Mesendoderm (in vitro differentiated cells): ENCODE results near the gene TOP3A.

Source experiments
- DNase-seq: peaks from one replicate; pipeline ENCODE4 v3.0.0; 2013
- H2AK5ac ChIP-seq: 2 replicates; pipeline ENCODE4 v1.6.1; 2013; ENCODE audit warnings: low read length, inconsistent platforms
- H2BK120ac ChIP-seq: 2 replicates; pipeline ENCODE4 v1.6.1; 2013; ENCODE audit warnings: low read depth, mild to moderate bottlenecking, low read length, moderate library complexity, mixed read lengths
- H2BK15ac ChIP-seq: replicated peaks from 2 replicates; pipeline ENCODE4 v1.6.1; 2013; ENCODE audit warnings: low read depth, mild to moderate bottlenecking, moderate library complexity
- H2BK5ac ChIP-seq: 2 replicates; pipeline ENCODE4 v1.6.1; 2013; ENCODE audit warnings: low read length, inconsistent platforms
- H3K18ac ChIP-seq: 2 replicates; pipeline ENCODE4 v1.6.1; 2013; ENCODE audit warnings: mild to moderate bottlenecking, low read length, mixed read lengths
- H3K23ac ChIP-seq: one replicate; pipeline ENCODE4 v1.6.1; 2013; ENCODE audit warnings: low read length
- H3K27ac ChIP-seq: 2 replicates; pipeline ENCODE4 v1.5.1; 2013; ENCODE audit warnings: low read depth, mild to moderate bottlenecking, inconsistent platforms, low read length, moderate library complexity
- H3K27me3 ChIP-seq: 2 replicates; pipeline ENCODE4 v1.6.1; 2013; ENCODE audit warnings: low read length, control low read depth, mild to moderate bottlenecking, inconsistent platforms; ENCODE audit not compliant: insufficient read depth, poor library complexity
- H3K36me3 ChIP-seq: 2 replicates; pipeline ENCODE4 v1.6.1; 2013; ENCODE audit warnings: low read length, inconsistent platforms; ENCODE audit not compliant: control insufficient read depth, insufficient read depth
- H3K4ac ChIP-seq: one replicate; pipeline ENCODE4 v1.6.1; 2013; ENCODE audit warnings: low read depth, mild to moderate bottlenecking, low read length, moderate library complexity
- H3K4me1 ChIP-seq: 2 replicates; pipeline ENCODE4 v1.6.1; 2013; ENCODE audit warnings: low read depth, low read length, inconsistent platforms; ENCODE audit not compliant: control insufficient read depth
- H3K4me2 ChIP-seq: 2 replicates; pipeline ENCODE4 v1.6.1; 2013; ENCODE audit warnings: low read length
- H3K4me3 ChIP-seq: 2 replicates; pipeline ENCODE4 v1.5.1; 2013; ENCODE audit warnings: mild to moderate bottlenecking, low read length
- H3K56ac ChIP-seq: one replicate; pipeline ENCODE4 v1.6.1; 2013; ENCODE audit warnings: low read length
- H3K79me1 ChIP-seq: 2 replicates; pipeline ENCODE4 v1.6.1; 2013; ENCODE audit warnings: low read length, inconsistent platforms
- H3K79me2 ChIP-seq: 2 replicates; pipeline ENCODE4 v1.6.1; 2013; ENCODE audit warnings: mild to moderate bottlenecking, low read length; ENCODE audit not compliant: control insufficient read depth, insufficient read depth
- H3K9ac ChIP-seq: 2 replicates; pipeline ENCODE4 v1.6.1; 2013; ENCODE audit warnings: low read length, inconsistent platforms
- H4K5ac ChIP-seq: one replicate; pipeline ENCODE4 v1.6.1; 2013; ENCODE audit warnings: low read length
- H4K8ac ChIP-seq: one replicate; pipeline ENCODE4 v1.6.1; 2013; ENCODE audit warnings: low read depth, mild to moderate bottlenecking, control low read depth, low read length, moderate library complexity
- WGBS: extraction: QIAGEN DNeasy Blood & Tissue Kit; methylation state at CpG from one replicate; pipeline ENCODE4 v1.1.7; 2013; ENCODE audit warnings: low lambda C conversion rate, missing lambda C conversion rate; ENCODE audit not compliant: insufficient coverage; ENCODE audit errors: extremely low coverage; 5-methylcytosine and 5-hydroxymethylcytosine counted together

TOP3A gene

DNA sequence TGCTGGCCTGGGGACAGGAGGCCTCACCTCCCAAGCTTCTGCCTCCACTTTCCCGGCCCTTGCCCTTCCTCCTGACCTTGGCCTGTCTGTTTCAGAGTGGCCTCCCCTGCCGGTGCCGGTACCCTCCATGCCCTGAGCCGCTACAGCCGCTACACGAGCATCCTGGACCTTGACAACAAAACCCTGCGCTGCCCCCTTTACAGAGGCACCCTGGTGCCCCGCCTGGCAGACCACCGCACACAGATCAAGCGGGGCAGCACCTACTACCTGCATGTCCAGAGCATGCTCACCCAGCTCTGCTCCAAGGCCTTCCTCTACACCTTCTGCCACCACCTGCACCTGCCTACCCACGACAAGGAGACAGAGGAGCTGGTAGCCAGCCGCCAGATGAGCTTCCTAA, 7.7 kb upstream of the TOP3A start:
- Histone ChIP-seq H2AK5ac (no peak overlapping the region), H3K4me3 (no peak overlapping the region), H3K4ac (no peak overlapping the region), H3K56ac (no peak overlapping the region), H4K8ac (no peak overlapping the region), H2BK120ac (no peak overlapping the region), H3K9ac (no peak overlapping the region), H3K4me1 (no peaks in the 10 kb centered on the region), H4K5ac (no peak overlapping the region), H3K18ac (no peak overlapping the region), H3K27ac (no peak overlapping the region), H3K4me2 (no peak overlapping the region), H3K23ac (no peak overlapping the region), H3K36me3 (peaks cover 3% of the 10 kb centered on the region), H3K79me1 (peaks cover 16% of the 10 kb centered on the region), H3K27me3 (no peaks in the 10 kb centered on the region), H2BK15ac (no peak overlapping the region), H3K79me2 (peaks cover 14% of the 10 kb centered on the region), H2BK5ac (no peak overlapping the region)
- no CpG with 5 or more reads among the region's 12 CpGs for WGBS
- no peak for DNase-seq

DNA sequence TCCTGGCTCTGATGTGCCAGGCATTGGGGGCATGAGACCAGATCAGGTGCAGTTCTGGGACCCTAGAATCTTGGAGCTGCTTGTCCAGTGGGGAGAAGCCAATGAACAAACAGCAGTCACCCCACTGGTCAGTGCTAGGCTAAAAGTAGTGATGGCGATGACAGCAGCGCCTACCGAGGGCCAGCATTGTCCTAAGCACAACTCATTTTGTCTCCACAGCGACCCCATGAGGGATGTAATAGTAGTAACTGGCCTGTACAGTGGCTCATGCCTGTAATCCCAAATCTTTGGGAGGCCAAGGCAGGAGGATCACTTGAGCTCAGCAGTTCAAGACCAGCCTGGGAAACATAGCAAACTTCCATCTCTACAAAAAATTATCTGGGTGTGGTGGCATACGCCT, 6.5 kb upstream of the TOP3A start:
- Histone ChIP-seq H3K56ac (no peak overlapping the region), H3K4me1 (no peaks in the 10 kb centered on the region), H3K79me2 (peaks cover 26% of the 10 kb centered on the region), H4K5ac (no peak overlapping the region), H3K27me3 (no peaks in the 10 kb centered on the region), H2BK5ac (no peak overlapping the region), H2BK120ac (no peak overlapping the region), H3K27ac (no peak overlapping the region), H3K36me3 (peaks cover 3% of the 10 kb centered on the region), H3K18ac (no peak overlapping the region), H3K9ac (no peak overlapping the region), H2AK5ac (no peak overlapping the region), H3K79me1 (peaks cover 23% of the 10 kb centered on the region), H3K4me3 (no peak overlapping the region), H3K4ac (no peak overlapping the region), H3K4me2 (no peak overlapping the region), H4K8ac (no peak overlapping the region), H3K23ac (no peak overlapping the region), H2BK15ac (no peak overlapping the region)
- WGBS, result no CpG with 5 or more reads among the region's 5 CpGs
- peak; percentile 67 for DNase-seq

DNA sequence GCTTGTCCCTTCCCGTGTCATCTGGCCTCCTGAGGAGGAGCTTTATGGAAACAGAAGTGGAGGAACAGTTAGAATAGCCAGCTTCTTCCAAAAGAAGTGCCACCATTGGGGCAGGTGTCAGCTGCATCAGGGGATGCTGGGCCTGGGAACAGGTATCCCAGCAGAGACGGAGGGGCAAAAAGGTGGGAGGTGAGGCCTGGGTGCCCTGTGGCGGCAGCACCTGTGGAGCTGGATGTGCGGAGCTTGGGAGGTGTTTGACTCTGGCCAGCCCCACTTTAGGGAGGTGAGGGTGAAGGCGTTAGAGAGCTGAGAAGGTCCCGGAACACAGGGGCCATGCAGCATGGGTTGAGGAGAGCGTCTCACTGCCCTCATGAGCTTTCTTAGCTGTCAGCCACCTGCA, 5.5 kb upstream of the TOP3A start:
- H2BK15ac ChIP-seq, result no peak overlapping the region
- no peak overlapping the region for H2BK5ac ChIP-seq
- H3K4me3 ChIP-seq, result no peak overlapping the region
- H3K27me3 ChIP-seq, result no peaks in the 10 kb centered on the region
- no peak overlapping the region for H4K8ac ChIP-seq
- H3K56ac ChIP-seq, result no peak overlapping the region
- H2AK5ac ChIP-seq, result no peak overlapping the region
- no peak overlapping the region for H3K23ac ChIP-seq
- no peak overlapping the region for H2BK120ac ChIP-seq
- H3K9ac ChIP-seq, result no peak overlapping the region
- H3K36me3 ChIP-seq, result peaks cover 1% of the 10 kb centered on the region
- peaks cover 34% of the 10 kb centered on the region for H3K79me2 ChIP-seq
- H3K79me1 ChIP-seq, result peaks cover 30% of the 10 kb centered on the region
- H3K4me1 ChIP-seq, result no peaks in the 10 kb centered on the region
- no CpG with 5 or more reads among the region's 7 CpGs for WGBS
- no peak overlapping the region for H3K4me2 ChIP-seq
- no peak for DNase-seq
- no peak overlapping the region for H3K18ac ChIP-seq
- no peak overlapping the region for H4K5ac ChIP-seq
- no peak overlapping the region for H3K4ac ChIP-seq
- no peak overlapping the region for H3K27ac ChIP-seq

DNA sequence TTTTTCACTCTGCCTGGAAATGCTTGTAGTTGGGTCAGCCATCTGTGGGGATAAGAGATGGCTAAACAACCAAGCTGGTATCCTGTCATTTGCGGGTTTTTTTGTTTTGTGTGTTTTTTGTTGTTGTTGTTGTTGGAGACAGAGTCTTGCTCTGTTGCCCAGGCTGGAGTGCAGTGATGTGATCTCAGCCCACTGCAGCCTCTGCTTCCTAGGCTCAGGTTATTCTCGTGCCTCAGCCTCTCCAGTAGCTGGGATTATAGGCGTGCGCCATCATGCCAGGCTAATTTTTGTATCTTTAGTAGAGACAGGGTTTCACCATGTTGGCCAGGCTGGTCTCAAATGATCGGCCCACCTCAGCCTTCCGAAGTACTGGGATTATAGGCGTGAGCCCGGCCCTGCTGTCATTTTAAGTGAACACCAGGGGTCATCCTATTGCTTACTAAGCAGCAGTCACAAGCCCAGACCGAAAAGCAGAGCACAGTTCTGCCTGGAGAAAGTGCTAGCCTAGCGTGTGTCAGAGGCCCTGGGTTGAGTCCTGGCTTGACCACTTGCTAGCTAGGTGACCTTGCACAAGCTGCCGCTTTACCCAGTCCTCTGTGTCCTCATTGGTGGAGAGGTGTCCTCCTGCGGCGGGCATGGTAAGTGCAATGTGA, 4.9 kb upstream of the TOP3A start:
- no CpG with 5 or more reads among the region's 13 CpGs for WGBS
- H3K27ac ChIP-seq, result no peak overlapping the region

DNA sequence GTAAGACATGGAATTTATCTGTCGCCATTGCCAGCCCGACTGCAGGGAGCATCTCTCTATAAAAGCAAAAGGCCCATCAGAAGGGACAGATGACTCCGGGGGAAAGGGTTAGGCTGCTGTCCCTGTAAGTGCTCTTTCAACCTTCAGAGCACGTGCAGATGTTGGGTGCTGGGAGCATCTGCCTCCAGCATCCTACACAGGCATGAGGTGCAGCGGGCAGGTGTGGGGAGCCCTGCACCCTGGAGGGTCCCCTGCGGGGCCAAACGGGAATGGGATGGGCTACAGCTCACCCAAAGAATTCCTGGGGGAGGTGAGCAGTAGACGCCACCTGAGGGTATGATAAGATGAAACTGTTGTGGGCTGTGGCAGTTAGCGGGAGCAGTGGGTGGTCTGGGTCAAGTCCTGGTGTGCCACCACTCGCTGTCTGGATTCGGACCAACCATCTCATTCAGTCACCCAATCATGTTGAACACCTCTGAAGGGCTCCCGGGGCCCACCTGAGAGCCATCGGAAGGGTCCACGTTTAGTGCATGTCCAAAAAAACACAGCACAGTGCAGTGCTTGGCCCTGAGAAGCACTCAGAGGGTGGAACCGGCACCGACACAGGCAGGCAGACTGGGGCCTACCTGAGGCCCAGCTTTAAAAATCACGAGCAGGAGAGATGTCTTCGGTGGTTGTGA, 4.1 kb upstream of the TOP3A start:
- Histone ChIP-seq H3K18ac (no peak overlapping the region), H3K4me1 (no peaks in the 10 kb centered on the region), H3K36me3 (no peaks in the 10 kb centered on the region), H3K4me3 (no peak overlapping the region), H3K79me1 (peaks cover 34% of the 10 kb centered on the region), H3K79me2 (peaks cover 40% of the 10 kb centered on the region), H3K27ac (no peak overlapping the region), H4K5ac (no peak overlapping the region), H4K8ac (no peak overlapping the region), H3K56ac (peak overlapping the region; percentile 31), H2BK5ac (no peak overlapping the region), H3K23ac (no peak overlapping the region), H2BK120ac (no peak overlapping the region), H3K4me2 (no peak overlapping the region), H3K27me3 (no peaks in the 10 kb centered on the region), H2BK15ac (no peak overlapping the region), H2AK5ac (no peak overlapping the region), H3K9ac (peak overlapping the region; percentile 1), H3K4ac (no peak overlapping the region)
- no peak for DNase-seq
- WGBS, result no CpG with 5 or more reads among the region's 18 CpGs

More for the DNA sequence above, 4.9 kb upstream of the TOP3A start:
- peaks cover 30% of the 10 kb centered on the region for H3K79me1 ChIP-seq
- no peaks in the 10 kb centered on the region for H3K36me3 ChIP-seq
- DNase-seq, result peak; percentile 83
- H3K56ac ChIP-seq, result peak overlapping the region; percentile 44
- no peak overlapping the region for H2BK120ac ChIP-seq
- H2BK5ac ChIP-seq, result no peak overlapping the region
- peaks cover 34% of the 10 kb centered on the region for H3K79me2 ChIP-seq
- H2BK15ac ChIP-seq, result no peak overlapping the region
- H4K5ac ChIP-seq, result no peak overlapping the region
- peak overlapping the region; percentile 30 for H3K9ac ChIP-seq
- no peak overlapping the region for H3K4me3 ChIP-seq
- H2AK5ac ChIP-seq, result no peak overlapping the region
- H3K4me1 ChIP-seq, result no peaks in the 10 kb centered on the region
- H4K8ac ChIP-seq, result no peak overlapping the region
- H3K27me3 ChIP-seq, result no peaks in the 10 kb centered on the region
- H3K4me2 ChIP-seq, result no peak overlapping the region
- no peak overlapping the region for H3K4ac ChIP-seq
- H3K23ac ChIP-seq, result no peak overlapping the region
- no peak overlapping the region for H3K18ac ChIP-seq
